HG02588 (cell line): ENCODE measurements around the gene SRRM3.
"Not testable (repeated sequence)": the region's sequence is repeated elsewhere in the genome, so short reads cannot be mapped to it uniquely, and the experiment has no call there.

Experiments
- ATAC-seq: cut with Tn5 transposase; IDR thresholded peaks from one replicate; pipeline ENCODE4 v1.9.1; 2021; ENCODE audit warnings: mild to moderate bottlenecking, moderate library complexity; ENCODE audit not compliant: unreplicated experiment

SRRM3 gene, protein sequence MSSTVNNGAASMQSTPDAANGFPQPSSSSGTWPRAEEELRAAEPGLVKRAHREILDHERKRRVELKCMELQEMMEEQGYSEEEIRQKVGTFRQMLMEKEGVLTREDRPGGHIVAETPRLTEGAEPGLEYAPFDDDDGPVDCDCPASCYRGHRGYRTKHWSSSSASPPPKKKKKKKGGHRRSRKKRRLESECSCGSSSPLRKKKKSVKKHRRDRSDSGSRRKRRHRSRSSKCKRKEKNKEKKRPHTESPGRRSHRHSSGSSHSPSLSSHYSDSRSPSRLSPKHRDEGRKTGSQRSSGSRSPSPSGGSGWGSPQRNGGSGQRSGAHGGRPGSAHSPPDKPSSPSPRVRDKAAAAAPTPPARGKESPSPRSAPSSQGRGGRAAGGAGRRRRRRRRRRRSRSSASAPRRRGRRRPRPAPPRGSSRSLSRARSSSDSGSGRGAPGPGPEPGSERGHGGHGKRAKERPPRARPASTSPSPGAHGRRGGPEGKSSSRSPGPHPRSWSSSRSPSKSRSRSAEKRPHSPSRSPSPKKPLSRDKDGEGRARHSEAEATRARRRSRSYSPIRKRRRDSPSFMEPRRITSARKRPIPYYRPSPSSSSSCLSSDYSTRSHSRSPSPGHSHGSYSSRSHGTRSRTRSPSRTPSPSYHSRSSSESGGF

DNA sequence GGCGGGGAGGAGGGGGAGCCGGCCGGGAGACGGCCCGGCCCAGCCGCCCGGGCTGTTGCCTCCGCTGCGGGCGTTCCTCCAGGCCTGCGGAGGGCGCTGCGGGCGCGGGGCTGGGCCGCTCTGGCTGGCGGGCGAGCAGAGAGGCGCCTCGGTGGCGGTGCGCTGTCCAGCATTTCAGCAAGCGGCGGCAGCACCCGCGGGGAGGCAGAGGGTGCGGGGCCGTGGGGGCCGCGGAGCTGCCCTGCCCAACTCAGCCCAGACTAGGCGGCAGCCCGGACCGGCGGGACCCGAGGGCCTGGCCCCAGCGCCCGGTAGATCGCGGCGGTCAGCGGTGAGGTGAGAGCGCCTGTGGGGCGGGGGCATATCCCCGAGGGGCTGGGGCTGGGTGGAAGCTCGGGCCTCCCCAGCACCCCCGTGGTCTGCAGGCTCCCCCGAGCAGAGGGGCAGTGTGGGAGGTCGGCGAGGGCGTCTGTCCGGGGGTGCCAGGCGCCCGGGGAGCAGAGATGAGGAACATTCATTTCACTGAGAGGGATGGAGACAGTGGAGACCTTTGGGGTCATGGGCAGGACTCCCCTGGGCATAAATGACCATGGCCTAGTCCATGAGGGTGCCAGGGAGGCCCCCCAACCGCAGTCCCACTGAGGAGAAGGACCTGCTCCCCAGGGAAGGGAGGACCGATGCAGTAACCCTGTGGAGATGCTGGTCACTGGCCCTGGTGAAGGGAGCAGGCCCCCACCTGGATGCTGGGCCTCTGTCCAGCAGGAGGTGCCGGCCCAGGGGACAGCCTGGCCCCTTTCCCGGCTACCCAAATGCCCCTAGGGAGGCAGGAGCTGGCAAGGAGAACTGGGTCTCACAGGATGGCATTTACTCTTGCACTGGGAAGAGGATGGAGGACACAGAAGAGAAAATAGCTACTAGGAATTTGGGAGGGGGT lies at the start of gene SRRM3:
SRRM3 (plus strand) TSS at position 165 of the 934 bp plus-strand sequence. CDS start 33,171 bp downstream, outside the sequence.
- no peak for ATAC-seq

DNA sequence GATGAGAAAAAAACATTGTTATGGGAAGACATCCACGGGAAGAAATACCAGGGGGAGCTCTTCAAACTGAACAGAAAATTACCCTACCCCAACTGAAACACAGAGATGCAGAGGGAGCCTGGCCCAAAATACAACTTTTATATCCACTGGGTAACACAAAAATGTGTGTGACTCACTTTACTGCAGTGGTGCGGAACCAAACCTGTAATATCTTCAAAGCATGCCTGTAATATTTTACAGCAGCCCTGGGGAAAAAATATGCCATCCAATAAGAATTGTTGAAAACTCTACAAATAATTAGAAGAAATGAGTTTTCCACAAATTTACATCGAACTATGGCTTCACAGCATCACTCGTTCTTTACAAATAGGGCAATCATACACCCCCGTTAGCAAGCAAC lies 49.8 kb upstream of the SRRM3 start:
- no peak for ATAC-seq

DNA sequence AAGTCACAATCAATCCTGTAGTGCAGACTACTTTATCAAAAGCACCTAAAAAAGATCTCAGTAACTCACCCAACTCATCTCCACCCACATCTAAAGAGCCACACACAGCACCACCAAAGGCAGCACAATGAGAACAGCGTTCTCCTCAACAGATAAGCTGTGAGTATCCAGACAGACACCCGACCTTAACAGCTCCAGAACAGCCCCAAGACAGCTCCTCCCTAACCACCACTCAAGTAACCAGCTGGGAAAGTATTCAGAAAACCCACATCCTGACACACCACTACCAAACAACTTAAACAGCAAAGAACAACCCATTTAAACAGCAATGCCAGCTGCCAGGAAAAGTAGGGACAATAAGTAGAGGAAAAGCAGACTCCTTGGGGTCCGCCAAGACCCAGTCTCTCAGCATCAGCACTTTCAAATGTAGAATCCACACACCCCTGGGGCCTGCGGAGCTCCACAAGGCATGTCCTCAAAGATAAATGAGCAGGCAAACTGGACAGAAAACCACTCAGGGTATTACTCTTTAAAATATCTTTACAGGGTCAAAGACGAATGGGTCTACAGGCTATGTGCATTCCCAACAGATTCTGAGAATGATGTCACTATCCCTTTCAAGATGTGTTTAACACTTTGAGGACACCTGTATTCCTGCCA lies 48.0 kb upstream of the SRRM3 start:
- ATAC-seq: not testable (repeated sequence)

DNA sequence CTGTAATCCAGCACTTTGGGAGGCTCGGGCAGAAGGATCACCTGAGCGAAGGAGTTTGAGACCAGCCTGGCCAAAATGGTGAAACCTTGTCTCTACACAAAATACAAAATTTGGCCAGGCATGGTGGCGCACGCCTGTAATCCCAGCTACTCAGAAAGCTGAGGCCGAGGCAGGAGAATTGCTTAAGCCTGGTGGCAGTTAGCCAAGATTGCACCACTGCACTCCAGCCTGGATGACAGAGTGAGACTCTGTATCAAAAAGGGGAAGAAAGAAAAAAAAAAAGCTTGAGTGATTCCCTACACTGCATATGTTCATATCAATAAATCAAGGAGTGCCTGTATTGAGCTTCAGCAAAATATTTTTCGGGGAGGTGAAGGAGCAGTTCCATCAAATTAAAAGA lies 45.8 kb upstream of the SRRM3 start:
- no peak for ATAC-seq

DNA sequence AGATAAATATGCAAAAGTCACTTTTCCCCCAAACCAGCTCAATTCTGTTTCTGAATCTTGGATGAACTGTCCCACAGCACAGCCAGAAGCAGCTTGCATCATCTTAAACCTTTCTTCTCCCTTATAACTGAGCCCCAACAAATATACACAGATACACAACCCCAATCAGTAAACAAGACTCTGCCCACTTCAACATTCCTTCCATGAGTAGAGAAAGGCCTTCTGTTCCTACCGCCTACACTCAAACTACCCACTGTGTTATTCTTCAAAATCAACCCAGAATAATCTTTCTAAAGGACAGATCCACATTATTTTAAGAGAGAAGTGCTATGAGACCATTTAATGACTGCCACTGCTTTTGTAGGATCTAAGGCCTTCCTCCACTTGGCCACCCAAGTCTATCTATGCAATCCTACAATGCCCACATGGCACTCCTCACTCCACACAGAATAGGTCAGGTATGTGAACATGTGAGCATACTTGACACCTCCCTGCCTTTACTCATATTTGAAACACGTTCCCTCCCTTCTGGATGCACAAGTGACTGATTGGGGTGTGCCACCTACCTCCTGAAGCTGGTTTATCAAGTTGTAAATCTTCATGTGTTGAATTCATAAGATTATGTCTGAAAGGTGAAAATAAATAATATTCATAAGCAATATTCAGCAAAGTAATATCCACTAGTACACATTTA lies 44.6 kb upstream of the SRRM3 start:
- ATAC-seq: not testable (repeated sequence)

DNA sequence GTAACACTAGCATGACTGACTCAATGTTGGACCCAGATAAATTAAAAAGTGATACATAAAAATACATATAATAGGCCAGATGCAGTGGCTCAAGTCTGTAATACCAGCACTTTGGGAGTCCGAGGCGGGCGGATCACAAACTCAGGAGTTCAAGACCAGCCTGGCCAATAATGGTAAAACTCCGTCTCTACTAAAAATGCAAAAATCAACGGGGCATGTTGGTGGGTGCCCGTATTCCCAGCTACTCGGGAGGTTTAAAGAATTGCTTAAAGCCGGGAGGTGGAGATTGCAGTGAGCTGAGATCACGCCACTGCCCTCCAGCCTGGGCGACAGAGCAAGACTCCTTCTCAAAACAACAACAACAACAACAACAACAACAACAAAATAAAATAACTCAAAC lies 43.3 kb upstream of the SRRM3 start:
- not testable (repeated sequence) for ATAC-seq

DNA sequence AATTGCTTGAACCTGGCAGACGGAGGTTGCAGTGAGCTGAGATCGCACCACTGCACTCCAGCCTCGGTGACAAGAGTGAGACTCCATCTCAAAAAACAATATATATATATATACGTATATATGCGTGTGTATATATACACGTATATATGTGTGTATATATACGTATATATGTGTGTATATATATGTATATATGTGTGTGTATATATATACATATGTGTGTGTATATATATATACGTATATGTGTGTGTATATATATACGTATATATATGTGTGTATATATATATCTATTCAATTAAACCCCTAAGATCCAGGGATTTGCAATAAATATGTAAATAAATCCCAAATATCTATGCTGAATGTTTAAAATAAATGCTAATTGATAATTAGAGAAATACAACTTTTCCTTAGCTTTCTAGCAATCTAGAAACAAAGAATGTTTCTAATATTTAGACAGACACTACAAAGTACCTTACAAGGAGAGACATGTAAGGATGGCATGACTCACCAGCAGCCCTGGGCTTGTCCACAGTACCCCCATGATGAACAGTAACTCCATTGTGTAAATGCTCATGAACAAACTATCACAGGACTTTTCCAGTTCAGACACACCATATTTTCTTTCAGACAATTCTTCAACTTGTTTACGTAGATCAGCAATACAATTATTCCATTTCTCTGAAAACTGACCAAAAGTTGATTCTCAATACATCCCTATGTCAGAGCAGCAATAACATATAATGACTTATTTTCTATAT lies 39.1 kb upstream of the SRRM3 start:
- ATAC-seq: not testable (repeated sequence)

DNA sequence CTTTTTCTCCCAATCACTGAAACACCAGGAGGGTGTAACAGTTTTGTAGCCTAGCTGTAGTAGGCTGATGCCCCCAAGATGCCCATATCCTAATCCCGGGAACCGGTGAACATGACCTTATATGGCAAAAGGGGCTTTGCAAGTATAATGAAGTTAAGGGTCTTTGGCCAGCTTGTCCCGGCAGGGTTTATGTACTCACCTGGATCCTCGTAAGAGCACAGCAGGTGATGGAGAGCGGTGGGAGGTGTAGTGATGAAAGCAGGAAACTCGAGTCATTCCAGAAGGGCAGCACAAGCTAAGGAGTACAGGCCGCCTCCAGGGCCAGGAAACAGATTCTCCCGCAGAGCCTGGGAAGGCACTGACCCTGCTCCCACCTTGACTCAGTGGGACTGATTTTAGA lies 37.9 kb upstream of the SRRM3 start:
- not testable (repeated sequence) for ATAC-seq

DNA sequence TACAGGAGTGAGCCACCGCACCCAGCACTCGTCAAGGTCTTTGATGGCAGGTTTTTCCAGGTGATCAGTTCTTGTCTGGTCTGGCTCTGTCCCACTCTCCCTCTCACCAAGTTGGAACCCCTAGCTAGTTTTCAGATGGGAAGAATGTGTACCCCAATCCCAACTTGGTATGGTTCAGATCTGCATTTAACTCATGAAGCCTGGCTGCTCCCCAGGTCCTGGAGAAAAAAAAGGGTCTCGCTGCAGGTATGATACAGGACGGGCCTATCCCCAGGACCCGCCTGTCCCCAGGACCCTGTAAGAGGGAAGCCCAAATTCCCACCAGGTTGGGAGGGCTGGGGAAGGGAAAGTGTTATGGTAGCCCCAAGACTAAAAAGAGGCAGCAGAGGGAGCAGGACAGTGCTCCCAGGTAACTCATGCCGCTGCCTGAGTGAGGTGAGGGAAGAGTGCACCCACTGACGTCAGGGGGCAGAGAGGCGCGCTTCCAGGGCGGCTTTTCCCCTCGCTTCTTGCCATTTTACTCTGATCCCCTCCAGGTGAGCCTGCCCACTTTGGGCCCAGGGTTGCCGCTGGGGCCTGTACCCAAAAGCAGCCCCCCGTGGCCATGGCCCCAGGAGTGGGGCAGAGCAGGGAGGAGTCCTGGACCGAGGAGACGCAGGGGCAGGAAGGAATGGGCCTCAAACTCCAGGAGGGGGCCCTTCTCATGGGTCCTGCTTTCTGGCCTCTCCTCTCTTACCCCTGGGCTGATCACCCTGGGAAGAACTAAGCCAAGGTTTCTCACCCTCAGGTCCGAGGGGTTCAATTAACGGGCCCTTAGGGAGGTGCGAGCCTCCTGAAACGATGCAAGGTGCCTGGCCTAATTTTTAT lies 36.4 kb upstream of the SRRM3 start:
- no peak for ATAC-seq

DNA sequence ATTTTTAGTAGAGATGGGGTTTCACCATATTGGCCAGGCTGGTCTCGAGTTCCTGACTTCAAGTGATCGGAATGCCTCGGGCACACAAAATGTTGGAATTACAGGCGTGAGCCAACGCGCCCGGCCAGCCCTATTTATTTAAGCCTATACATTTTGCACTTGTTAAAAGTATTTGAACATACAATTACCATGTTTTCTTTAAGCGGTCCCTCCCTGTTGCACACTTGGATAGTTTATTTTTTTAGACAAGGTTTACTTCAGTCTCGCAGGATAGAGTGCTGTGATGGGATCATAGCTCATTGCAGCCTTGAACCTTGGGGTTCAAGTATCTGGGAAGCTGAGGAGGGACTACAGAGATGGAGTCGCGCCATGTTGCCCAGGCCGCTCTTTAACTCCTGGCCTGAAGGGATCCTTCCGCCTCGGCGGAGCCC lies 35.7 kb upstream of the SRRM3 start:
- ATAC-seq: no peak

DNA sequence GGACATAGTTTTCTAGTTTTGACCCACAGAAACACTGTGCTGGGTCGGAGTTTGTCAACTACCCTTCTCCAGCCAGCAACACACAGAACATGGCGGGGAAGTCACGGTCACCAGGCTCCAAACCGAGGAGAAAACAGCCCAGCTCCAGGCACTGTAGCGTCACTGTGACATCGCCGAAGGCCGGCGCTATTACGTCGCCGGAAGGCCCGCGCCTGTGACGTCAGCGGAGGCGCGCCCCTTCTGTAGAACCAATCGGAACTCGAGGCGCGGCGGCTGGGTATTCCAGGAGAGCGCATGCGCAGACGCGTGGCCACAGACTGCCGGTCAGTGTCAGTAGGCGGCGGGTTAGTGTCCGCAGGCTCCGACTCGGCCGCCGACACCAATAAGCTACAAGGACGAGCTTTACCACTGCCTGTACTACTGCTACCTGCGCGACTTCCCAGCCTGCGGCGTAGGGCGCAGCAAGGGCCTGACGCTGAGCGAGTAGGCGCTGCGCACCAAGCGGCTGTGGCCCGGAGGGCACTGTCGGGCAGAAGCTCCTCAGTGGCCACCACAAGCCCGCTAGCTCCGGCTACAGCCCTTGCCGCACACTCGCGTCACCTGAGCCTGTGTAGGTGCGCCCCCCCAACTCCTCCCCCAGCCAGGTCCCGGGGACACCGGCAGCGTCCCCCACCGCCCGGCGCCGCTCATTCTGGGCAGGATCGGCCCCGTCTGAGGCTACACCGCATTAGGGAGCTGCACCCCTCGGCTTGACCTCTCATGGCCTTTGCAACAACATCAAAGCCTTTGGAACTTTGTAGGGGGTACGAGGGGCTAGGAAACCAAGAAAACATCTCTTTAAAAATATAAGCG lies 35.1 kb upstream of the SRRM3 start:
- ATAC-seq: peak; percentile 80

DNA sequence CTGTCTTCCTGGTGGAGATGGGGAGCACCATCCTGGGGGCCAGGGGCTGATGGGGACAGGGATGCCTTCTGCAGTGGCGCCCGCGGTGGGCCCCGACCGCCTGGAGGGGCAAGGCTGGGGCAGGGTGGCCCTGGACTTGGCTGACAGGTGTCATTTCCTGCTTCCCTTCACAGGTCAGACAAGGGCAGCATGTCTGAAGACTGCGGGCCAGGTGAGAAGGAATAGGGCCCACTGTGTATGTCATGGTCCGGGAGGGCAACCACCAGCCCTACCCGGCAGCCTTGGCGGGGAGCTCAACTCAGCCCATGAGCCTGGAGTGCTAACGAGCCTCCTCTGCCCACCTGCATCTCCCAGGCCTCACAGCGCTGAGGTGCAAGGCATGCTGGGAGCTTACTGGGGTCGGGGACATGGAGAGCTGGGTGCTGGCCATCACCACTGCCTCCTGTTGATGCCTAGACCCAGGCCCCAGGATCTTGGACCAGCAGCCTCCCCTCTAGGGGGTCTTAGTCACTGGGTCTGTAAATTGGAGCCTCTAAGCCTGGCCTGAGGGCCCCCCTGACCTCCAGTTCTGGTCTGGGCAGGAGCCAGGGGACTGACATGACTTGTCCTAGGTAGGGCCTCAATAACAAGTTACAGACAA lies 28.0 kb upstream of the SRRM3 start:
- ATAC-seq: no peak

DNA sequence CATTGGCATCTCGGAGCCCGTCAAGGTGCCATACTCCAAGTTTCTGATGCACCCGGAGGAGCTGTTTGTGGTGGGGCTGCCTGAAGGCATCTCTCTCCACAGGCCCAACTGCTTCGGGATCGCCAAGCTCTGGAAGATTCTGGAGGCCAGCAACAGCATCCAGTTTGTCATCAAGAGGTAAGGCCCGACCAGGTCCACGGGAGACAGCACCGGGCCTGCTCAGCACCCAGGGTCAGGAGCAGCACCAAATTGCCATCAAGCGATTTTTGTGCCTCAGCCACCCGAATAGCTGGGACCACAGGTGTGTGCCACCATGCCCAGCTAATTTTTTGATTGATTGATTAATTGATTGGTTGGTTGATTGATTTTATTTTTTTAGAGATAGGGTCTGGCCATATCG lies 24.7 kb upstream of the SRRM3 start:
- not testable (repeated sequence) for ATAC-seq

DNA sequence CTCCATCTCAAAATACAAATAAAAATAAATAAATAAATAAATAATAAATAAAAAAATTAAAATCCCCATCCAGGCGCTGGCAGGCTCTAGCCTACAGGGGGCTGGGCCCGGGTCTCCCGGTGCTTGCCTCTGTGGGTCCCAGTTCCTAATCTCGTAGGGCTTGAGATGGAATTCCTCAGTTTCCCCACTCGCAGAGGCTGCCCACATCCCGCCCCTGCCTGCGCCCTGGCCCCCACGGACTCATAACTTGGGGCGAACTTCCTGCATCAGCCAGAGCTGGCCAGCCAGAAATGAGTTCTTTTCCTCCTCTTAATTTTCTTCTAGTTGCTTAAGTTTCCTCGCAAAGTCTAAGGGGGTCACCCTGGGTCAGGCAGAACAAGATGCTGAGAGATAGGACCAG lies 22.0 kb upstream of the SRRM3 start:
- ATAC-seq: no peak

DNA sequence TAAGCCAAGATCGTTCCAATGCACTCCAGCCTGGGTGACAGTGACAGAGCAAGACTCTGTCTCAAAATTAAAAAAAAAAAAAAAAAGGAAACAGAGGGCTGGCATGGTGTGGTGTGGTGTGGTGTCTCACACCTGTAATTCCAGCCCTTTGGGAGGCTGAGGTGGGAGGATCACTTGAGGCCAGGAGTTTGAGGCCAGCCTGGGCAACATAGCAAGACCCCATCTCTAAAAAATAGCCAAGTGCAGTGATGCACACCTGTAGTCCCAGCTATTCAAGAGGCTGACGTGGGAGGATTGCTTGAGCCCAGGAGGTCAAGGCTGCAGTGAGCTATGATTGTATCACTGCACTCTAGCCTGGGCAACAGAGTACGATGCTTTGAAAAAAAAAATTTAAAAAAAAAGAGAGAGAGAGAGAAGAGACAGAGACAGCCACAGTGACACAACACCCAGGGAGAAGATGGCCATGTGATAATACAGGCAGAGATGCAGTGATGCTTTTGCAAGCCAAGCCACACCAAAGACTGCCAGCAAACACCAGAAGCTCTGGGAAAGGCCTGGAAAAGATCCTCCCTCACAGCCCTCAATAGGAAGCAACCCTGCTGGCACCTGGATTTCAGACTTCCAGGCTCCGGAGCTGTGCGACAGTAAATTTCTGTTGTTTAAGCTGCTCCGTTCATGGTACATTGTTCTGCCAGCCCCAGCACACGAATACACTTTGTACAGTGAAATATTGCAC lies 19.3 kb upstream of the SRRM3 start:
- no peak for ATAC-seq

DNA sequence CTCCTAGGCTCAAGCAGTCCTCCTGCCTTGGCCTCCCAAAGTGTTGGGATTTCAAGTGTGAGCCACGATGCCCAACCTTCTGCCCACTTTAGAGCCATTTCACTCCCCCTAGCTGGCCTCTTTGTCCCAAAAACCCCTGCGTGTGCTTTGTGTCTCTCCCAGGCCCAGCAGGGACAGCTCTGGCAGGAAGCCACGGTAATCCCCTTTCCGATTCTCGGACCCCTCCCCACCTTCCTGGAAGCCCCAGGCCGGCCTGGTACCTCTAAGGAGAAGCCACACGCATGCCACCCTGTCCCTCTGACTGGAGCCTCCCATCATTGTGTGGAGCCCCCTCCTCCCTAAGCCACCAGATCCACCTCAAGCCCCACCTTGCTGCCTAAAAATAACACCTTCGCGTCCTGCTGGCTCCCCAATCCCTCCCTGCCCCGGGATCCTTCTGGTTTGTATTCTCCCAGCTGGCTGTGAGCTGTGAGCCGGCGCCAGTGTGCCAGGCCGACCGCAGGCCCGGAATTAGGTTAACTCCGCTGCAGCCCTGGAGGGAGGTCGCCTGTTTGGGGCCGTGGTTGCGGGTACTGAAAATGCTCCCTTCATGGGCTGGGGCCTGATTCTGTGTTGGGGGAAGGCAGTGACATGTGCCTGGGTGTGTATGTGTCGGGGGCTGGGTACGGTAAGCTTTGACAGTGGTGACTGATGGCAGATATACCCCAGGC lies 16.4 kb upstream of the SRRM3 start:
- ATAC-seq: no peak
